ENCODE results near the gene PDRG1. TPM values are rescaled to one million over a fixed set of nuclear protein-coding genes. Genes with fewer than 3 reads are reported as not detected.
"Not testable (repeated sequence)": the region's sequence is repeated elsewhere in the genome, so short reads cannot be mapped to it uniquely, and the experiment has no call there.

PDRG1 gene
- total RNA-seq, 1 donor from 2014 or later, result 20.6 TPM

GRCh38 chr20:31919410-31920155 is 32.3 kb downstream of the PDRG1 start:
- Mint-ChIP-seq H3K27ac (ENCODE audit: unreplicated experiment) (no peak overlapping the region), H3K27me3 (ENCODE audit: low read depth, unreplicated experiment) (peaks cover 19% of the 10 kb centered on the region), H3K36me3 (ENCODE audit: low read depth, unreplicated experiment) (no peaks in the 10 kb centered on the region), H3K9me3 (ENCODE audit: unreplicated experiment) (peaks cover 3% of the 10 kb centered on the region), H3K4me3 (ENCODE audit: unreplicated experiment) (no peak overlapping the region), H3K4me1 (ENCODE audit: low read depth, unreplicated experiment) (peaks cover 4% of the 10 kb centered on the region)
- no peak for DNase-seq (ENCODE audit: low read depth)
- H3K27ac ChIP-seq (ENCODE audit: low read depth, low read length), result no peak overlapping the region
- no peak overlapping the region for H3K4me2 ChIP-seq (ENCODE audit: low read length)
- H4K20me1 ChIP-seq (ENCODE audit: insufficient read depth, low read length), result no peaks in the 10 kb centered on the region
- H3K4me1 ChIP-seq (ENCODE audit: insufficient read depth, low read length), result no peaks in the 10 kb centered on the region
- TF ChIP-seq CTCF (IDR thresholded peaks at IDR 0.05; ENCODE audit: insufficient read depth, low read depth, low read length), result no peak
- no peak for TF ChIP-seq EZH2 (IDR thresholded peaks at IDR 0.05; ENCODE audit: insufficient read depth, low read length)
- no peaks in the 10 kb centered on the region for H3K9me3 ChIP-seq (ENCODE audit: insufficient read depth, low read depth, low read length)
- no peak for FAIRE-seq
- H2AFZ ChIP-seq (ENCODE audit: low read depth, low read length), result no peak overlapping the region
- no peaks in the 10 kb centered on the region for H3K79me2 ChIP-seq (ENCODE audit: insufficient read depth, low read length)
- H3K36me3 ChIP-seq (ENCODE audit: insufficient read depth, low read length), result no peaks in the 10 kb centered on the region
- no peak overlapping the region for H3K9ac ChIP-seq (ENCODE audit: low read length)
- peaks cover 13% of the 10 kb centered on the region for H3K27me3 ChIP-seq (ENCODE audit: insufficient read depth, low read length)
- no peak overlapping the region for H3K4me3 ChIP-seq (ENCODE audit: insufficient read depth, low read depth, low read length)

- H3K4me1 Mint-ChIP-seq (ENCODE audit: low read depth, unreplicated experiment), result peaks cover 4% of the 10 kb centered on the region
Observed at GRCh38 chr20:31918466-31919105, 33.3 kb downstream of the PDRG1 start.

GRCh38 chr20:31917962-31918412 is 33.9 kb downstream of the PDRG1 start:
- H3K9me3 ChIP-seq (ENCODE audit: insufficient read depth, low read depth, low read length); FAIRE-seq; H3K9me3 Mint-ChIP-seq (ENCODE audit: unreplicated experiment); H3K79me2 ChIP-seq (ENCODE audit: insufficient read depth, low read length); H3K9ac ChIP-seq (ENCODE audit: low read length); H3K36me3 ChIP-seq (ENCODE audit: insufficient read depth, low read length); H3K36me3 Mint-ChIP-seq (ENCODE audit: low read depth, unreplicated experiment); H3K27ac Mint-ChIP-seq (ENCODE audit: unreplicated experiment); H3K4me1 ChIP-seq (ENCODE audit: insufficient read depth, low read length); H3K27ac ChIP-seq (ENCODE audit: low read depth, low read length); H2AFZ ChIP-seq (ENCODE audit: low read depth, low read length); DNase-seq (ENCODE audit: low read depth); H3K4me2 ChIP-seq (ENCODE audit: low read length); H3K4me1 Mint-ChIP-seq (ENCODE audit: low read depth, unreplicated experiment); H3K27me3 Mint-ChIP-seq (ENCODE audit: low read depth, unreplicated experiment); H4K20me1 ChIP-seq (ENCODE audit: insufficient read depth, low read length); H3K4me3 Mint-ChIP-seq (ENCODE audit: unreplicated experiment); H3K4me3 ChIP-seq (ENCODE audit: insufficient read depth, low read depth, low read length): not testable (repeated sequence)
- peaks cover 13% of the 10 kb centered on the region for H3K27me3 ChIP-seq (ENCODE audit: insufficient read depth, low read length)

More at GRCh38 chr20:31918466-31919105, 33.3 kb downstream of the PDRG1 start:
- no peak overlapping the region for H3K4me2 ChIP-seq (ENCODE audit: low read length)
- H3K4me3 ChIP-seq (ENCODE audit: insufficient read depth, low read depth, low read length), result no peak overlapping the region
- peaks cover 13% of the 10 kb centered on the region for H3K27me3 ChIP-seq (ENCODE audit: insufficient read depth, low read length)
- H3K4me1 ChIP-seq (ENCODE audit: insufficient read depth, low read length), result no peaks in the 10 kb centered on the region
- FAIRE-seq, result no peak
- Mint-ChIP-seq H3K36me3 (ENCODE audit: low read depth, unreplicated experiment) (no peaks in the 10 kb centered on the region), H3K9me3 (ENCODE audit: unreplicated experiment) (peaks cover 3% of the 10 kb centered on the region), H3K27ac (ENCODE audit: unreplicated experiment) (no peak overlapping the region), H3K27me3 (ENCODE audit: low read depth, unreplicated experiment) (peaks cover 12% of the 10 kb centered on the region), H3K4me3 (ENCODE audit: unreplicated experiment) (no peak overlapping the region)
- no peaks in the 10 kb centered on the region for H4K20me1 ChIP-seq (ENCODE audit: insufficient read depth, low read length)
- no peak for TF ChIP-seq CTCF (IDR thresholded peaks at IDR 0.05; ENCODE audit: insufficient read depth, low read depth, low read length)
- TF ChIP-seq EZH2 (IDR thresholded peaks at IDR 0.05; ENCODE audit: insufficient read depth, low read length), result no peak
- H3K9me3 ChIP-seq (ENCODE audit: insufficient read depth, low read depth, low read length), result no peaks in the 10 kb centered on the region
- H2AFZ ChIP-seq (ENCODE audit: low read depth, low read length), result no peak overlapping the region
- no peak overlapping the region for H3K27ac ChIP-seq (ENCODE audit: low read depth, low read length)
- H3K79me2 ChIP-seq (ENCODE audit: insufficient read depth, low read length), result no peaks in the 10 kb centered on the region
- no peak overlapping the region for H3K9ac ChIP-seq (ENCODE audit: low read length)
- H3K36me3 ChIP-seq (ENCODE audit: insufficient read depth, low read length), result no peaks in the 10 kb centered on the region
- DNase-seq (ENCODE audit: low read depth), result no peak

Data from astrocyte (in vitro differentiated cells and primary cell).